NCI-H82 treated with DMSO at 0.1 percent for 48 hours (cell line): ENCODE measurements around the gene OR52E2.

Experiments
- DNase-seq: peaks from one replicate; lab custom pipeline; 2025; ENCODE audit not compliant: unreplicated experiment; lab: John Stamatoyannopoulos, UW

OR52E2 gene

DNA sequence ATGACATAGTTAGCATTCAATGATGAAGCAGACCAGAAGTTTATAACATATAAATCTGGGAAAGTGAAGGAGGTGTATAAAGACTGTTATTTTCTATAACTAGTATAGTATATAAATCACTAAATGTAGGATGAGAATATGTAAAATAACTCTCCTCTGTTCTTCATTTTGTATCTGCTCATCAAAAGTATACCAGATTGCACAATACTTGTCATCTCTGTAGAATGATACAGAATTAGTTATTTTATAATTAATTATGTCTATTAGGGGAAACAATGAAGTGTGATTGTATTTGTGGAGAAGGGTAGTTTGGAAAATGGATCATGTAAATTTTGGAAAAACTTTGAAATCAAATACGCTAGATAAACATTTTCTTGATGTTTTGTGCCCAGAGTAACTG, 46.4 kb downstream of the OR52E2 start:
- DNase-seq, result no peak

DNA sequence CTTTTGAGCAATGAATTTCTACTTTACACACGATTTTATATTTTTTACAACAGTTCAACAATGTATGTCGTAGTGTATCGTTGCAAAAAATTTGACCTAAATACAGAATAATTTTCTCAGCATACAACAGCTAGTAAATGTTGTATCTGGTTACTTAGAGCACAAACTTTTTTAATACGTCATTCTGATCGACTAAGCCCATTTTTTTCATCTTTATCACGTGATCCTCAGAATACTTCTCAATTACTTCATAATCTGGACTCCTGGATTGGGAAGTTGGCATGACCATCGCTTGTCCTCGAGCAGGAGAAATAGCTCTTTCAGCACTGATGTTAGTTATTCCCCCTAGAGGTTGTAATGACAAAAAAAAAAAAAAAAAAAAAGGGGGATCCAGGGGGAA, 48.2 kb downstream of the OR52E2 start:
- no peak for DNase-seq
